DOHH2 (cell line): ENCODE data around the gene NUPR1.

Experiments
- H3F3A ChIP-seq: fragments of 200-600 bp; sonication (generic), shearing (Covaris generic); 2 replicates; pipeline ENCODE4 v1.6.0; 2016; ENCODE audit warnings: antibody characterized with exemption, mild to moderate bottlenecking; ENCODE audit not compliant: control insufficient read depth, insufficient read depth
- H3K27ac ChIP-seq: fragments of 200-600 bp; sonication (generic); 2 replicates; pipeline ENCODE4 v1.5.1; 2014; ENCODE audit warnings: low read depth, mild to moderate bottlenecking, low read length, moderate library complexity
- H3K27me3 ChIP-seq: fragments of 200-600 bp; sonication (generic); 2 replicates; pipeline ENCODE4 v1.6.1; 2014; ENCODE audit warnings: mild to moderate bottlenecking, low read length, mixed read lengths; ENCODE audit not compliant: control insufficient read depth
- H3K36me3 ChIP-seq: fragments of 200-600 bp; sonication (generic); 2 replicates; pipeline ENCODE4 v1.6.1; 2014; ENCODE audit warnings: mild to moderate bottlenecking, low read length, moderate library complexity, mixed read lengths; ENCODE audit not compliant: control insufficient read depth
- H3K4me1 ChIP-seq: fragments of 200-600 bp; sonication (generic); 2 replicates; pipeline ENCODE4 v1.6.1; 2014; ENCODE audit warnings: mild to moderate bottlenecking, low read length, mixed read lengths; ENCODE audit not compliant: control insufficient read depth
- H3K4me2 ChIP-seq: fragments of 200-600 bp; sonication (generic); 2 replicates; pipeline ENCODE4 v1.6.0; 2014; ENCODE audit warnings: mild to moderate bottlenecking, low read length, moderate library complexity
- H3K4me3 ChIP-seq: fragments of 200-600 bp; sonication (generic); 2 replicates; pipeline ENCODE4 v1.5.1; 2014; ENCODE audit warnings: mild to moderate bottlenecking, low read length, mixed read lengths
- H3K79me2 ChIP-seq: fragments of 200-600 bp; sonication (generic); 2 replicates; pipeline ENCODE4 v1.6.1; 2014; ENCODE audit warnings: mild to moderate bottlenecking, low read length, mixed read lengths; ENCODE audit not compliant: control insufficient read depth
- H3K9me2 ChIP-seq: fragments of 200-600 bp; sonication (generic); replicated peaks from 2 replicates; pipeline ENCODE4 v1.6.1; 2014; ENCODE audit warnings: mild to moderate bottlenecking, low read length, mixed read lengths; ENCODE audit not compliant: control insufficient read depth
- H3K9me3 ChIP-seq: fragments of 200-600 bp; sonication (generic); 2 replicates; pipeline ENCODE4 v1.6.1; 2014; ENCODE audit warnings: antibody characterized with exemption, low read length, mixed read lengths; ENCODE audit not compliant: control insufficient read depth, insufficient read depth
- H4K20me1 ChIP-seq: fragments of 200-600 bp; sonication (generic); 2 replicates; pipeline ENCODE4 v1.6.0; 2014; ENCODE audit warnings: low read depth, mild to moderate bottlenecking, antibody characterized with exemption, low read length, moderate library complexity; ENCODE audit not compliant: control insufficient read depth, insufficient read depth
- CTCF ChIP-seq: fragments of 200-600 bp; sonication (generic); IDR thresholded peaks from one replicate; pipeline ENCODE4 v1.5.1; 2014; ENCODE audit warnings: antibody characterized with exemption, mild to moderate bottlenecking, low read depth, low read length; ENCODE audit not compliant: poor library complexity, severe bottlenecking
- EZH2phosphoT487 ChIP-seq: fragments of 200-600 bp; sonication (generic); IDR thresholded peaks from 2 replicates; pipeline ENCODE4 v1.6.1; 2017; ENCODE audit warnings: borderline replicate concordance, mild to moderate bottlenecking, antibody characterized with exemption, low read length, moderate library complexity, mixed read lengths

Gene NUPR1

GRCh38 chr16:28537076-28537475 lies 1.7 kb downstream of the NUPR1 start:
- no peak overlapping the region for H3K4me2 ChIP-seq
- no peak overlapping the region for H3K27ac ChIP-seq
- H3K27me3 ChIP-seq, result peaks cover 14% of the 10 kb centered on the region
- no peaks in the 10 kb centered on the region for H3K79me2 ChIP-seq
- H3K4me1 ChIP-seq, result no peaks in the 10 kb centered on the region
- no peaks in the 10 kb centered on the region for H3K9me2 ChIP-seq
- no peaks in the 10 kb centered on the region for H3K36me3 ChIP-seq
- H3K4me3 ChIP-seq, result no peak overlapping the region
- H3K9me3 ChIP-seq, result no peaks in the 10 kb centered on the region
- TF ChIP-seq CTCF (no peak), EZH2phosphoT487 (no peak)
- no peaks in the 10 kb centered on the region for H3F3A ChIP-seq
- H4K20me1 ChIP-seq, result no peaks in the 10 kb centered on the region

DNA sequence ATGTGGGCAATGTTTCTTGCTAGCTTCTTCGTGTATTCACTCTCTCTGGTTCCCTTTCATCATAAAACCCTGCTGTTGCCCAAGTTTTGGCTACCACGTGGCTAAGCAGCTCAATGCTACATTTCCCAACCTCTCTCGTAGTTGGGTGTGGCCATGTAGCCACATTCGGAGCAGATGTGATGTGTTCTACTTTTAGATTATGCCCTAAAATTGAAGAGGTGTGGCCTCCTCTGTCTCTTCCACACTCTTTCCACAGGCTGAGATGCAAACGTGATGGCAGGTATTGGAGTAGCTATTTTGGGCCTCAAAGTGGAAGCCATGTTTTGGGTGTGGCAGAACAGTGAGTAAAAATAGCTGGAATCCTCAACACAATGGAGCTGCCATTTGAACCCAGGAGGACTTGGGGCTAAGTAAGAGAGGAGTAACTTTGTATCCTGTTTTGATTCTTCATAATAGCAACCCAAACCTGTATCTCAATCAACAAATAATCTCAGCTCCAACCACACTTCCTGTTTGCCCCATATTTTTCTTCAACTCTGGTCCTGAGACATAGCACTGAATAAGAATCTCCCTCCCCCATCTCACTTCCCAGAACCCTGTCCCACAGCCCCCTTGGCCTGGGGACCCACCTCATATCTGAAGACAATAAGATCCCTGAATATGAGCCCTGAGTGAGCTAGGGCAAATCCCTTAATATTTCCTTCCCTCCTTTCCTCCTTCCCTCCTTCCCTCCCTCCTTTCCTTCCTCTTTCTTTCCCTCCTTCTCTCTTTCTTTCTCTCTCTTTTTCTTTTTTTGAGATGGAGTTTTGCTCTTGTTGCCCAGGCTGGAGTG lies 4.0 kb downstream of the NUPR1 start:
- no peaks in the 10 kb centered on the region for H3K4me1 ChIP-seq
- H3K36me3 ChIP-seq, result no peaks in the 10 kb centered on the region
- no peaks in the 10 kb centered on the region for H3K9me2 ChIP-seq
- H3K79me2 ChIP-seq, result no peaks in the 10 kb centered on the region
- H4K20me1 ChIP-seq, result no peaks in the 10 kb centered on the region
- no peaks in the 10 kb centered on the region for H3K9me3 ChIP-seq
- no peak for TF ChIP-seq CTCF
- TF ChIP-seq EZH2phosphoT487, result no peak
- no peak overlapping the region for H3K27ac ChIP-seq
- no peaks in the 10 kb centered on the region for H3F3A ChIP-seq
- no peak overlapping the region for H3K4me2 ChIP-seq
- H3K27me3 ChIP-seq, result peaks cover 17% of the 10 kb centered on the region
- no peak overlapping the region for H3K4me3 ChIP-seq

DNA sequence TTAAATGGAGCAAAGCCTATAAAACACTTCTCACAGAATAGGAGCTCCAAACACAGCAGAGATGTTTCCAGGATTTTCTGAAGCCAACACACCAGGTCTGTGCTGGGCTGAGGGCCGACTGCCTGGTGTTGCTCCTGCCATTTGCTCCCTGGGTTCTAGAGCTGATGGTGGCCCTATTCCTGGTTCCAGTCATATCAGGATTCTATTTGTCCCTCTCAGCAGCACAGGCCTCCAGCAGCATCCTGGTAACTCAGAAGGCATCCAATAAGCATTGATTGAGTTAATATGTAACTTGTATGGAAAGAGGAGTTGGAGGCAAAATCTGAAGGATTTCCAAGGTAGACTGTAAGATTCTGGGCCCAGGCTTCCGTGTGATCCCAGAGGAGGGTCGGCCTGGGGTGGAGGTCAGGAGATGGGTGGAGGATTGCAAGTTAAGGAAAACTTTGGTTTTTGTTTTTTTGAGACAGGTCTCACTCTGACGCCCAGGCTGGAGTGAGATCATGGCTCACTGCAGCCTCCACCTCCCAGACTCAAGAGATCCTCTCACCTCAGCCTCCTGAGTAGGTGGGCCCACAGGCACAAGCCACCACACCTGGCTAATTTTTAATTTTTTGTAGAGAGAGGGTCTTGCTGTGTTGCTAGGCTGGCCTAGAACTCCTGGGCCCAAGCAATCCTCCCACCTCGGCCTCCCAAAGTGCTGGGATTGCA lies 5.7 kb downstream of the NUPR1 start:
- H3K9me3 ChIP-seq, result no peaks in the 10 kb centered on the region
- H3K36me3 ChIP-seq, result no peaks in the 10 kb centered on the region
- H4K20me1 ChIP-seq, result no peaks in the 10 kb centered on the region
- no peak overlapping the region for H3K27ac ChIP-seq
- H3K4me2 ChIP-seq, result no peak overlapping the region
- H3F3A ChIP-seq, result no peaks in the 10 kb centered on the region
- no peaks in the 10 kb centered on the region for H3K4me1 ChIP-seq
- no peak overlapping the region for H3K4me3 ChIP-seq
- H3K9me2 ChIP-seq, result no peaks in the 10 kb centered on the region
- no peaks in the 10 kb centered on the region for H3K79me2 ChIP-seq
- peaks cover 20% of the 10 kb centered on the region for H3K27me3 ChIP-seq
- TF ChIP-seq EZH2phosphoT487, result no peak
- no peak for TF ChIP-seq CTCF
